ENCODE results near the gene ZFYVE9.

Gene ZFYVE9

GRCh38 chr1:52150946-52151345, 9.1 kb downstream of the ZFYVE9 start:
- no peak for ATAC-seq
- TF ChIP-seq ISL1 (CRISPR knock-in tag; IDR thresholded peaks at IDR 0.05) (no peak), BACH2 (CRISPR knock-in tag; IDR thresholded peaks at IDR 0.05; ENCODE audit: borderline replicate concordance) (no peak), ZNF8 (CRISPR knock-in tag; IDR thresholded peaks at IDR 0.05) (no peak), ESRRG (CRISPR knock-in tag; IDR thresholded peaks at IDR 0.05) (no peak), TCF4 (CRISPR knock-in tag; IDR thresholded peaks at IDR 0.05; ENCODE audit: borderline replicate concordance) (no peak), ARNTL (CRISPR knock-in tag; IDR thresholded peaks at IDR 0.05; ENCODE audit: borderline replicate concordance, low read depth) (no peak), ZNF70 (CRISPR knock-in tag; IDR thresholded peaks at IDR 0.05) (no peak), TSHZ2 (CRISPR knock-in tag; IDR thresholded peaks at IDR 0.05) (no peak), TOX (CRISPR knock-in tag; IDR thresholded peaks at IDR 0.05; ENCODE audit: borderline replicate concordance) (no peak), CSDC2 (CRISPR knock-in tag; IDR thresholded peaks at IDR 0.05) (no peak)
- TF ChIP-seq, protein P1, sequence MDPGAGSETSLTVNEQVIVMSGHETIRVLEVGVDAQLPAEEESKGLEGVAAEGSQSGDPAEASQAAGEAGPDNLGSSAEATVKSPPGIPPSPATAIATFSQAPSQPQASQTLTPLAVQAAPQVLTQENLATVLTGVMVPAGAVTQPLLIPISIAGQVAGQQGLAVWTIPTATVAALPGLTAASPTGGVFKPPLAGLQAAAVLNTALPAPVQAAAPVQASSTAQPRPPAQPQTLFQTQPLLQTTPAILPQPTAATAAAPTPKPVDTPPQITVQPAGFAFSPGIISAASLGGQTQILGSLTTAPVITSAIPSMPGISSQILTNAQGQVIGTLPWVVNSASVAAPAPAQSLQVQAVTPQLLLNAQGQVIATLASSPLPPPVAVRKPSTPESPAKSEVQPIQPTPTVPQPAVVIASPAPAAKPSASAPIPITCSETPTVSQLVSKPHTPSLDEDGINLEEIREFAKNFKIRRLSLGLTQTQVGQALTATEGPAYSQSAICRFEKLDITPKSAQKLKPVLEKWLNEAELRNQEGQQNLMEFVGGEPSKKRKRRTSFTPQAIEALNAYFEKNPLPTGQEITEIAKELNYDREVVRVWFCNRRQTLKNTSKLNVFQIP (CRISPR knock-in tag; IDR thresholded peaks at IDR 0.05; ENCODE audit: borderline replicate concordance, low read depth) = no peak
- TF ChIP-seq, protein P2, sequence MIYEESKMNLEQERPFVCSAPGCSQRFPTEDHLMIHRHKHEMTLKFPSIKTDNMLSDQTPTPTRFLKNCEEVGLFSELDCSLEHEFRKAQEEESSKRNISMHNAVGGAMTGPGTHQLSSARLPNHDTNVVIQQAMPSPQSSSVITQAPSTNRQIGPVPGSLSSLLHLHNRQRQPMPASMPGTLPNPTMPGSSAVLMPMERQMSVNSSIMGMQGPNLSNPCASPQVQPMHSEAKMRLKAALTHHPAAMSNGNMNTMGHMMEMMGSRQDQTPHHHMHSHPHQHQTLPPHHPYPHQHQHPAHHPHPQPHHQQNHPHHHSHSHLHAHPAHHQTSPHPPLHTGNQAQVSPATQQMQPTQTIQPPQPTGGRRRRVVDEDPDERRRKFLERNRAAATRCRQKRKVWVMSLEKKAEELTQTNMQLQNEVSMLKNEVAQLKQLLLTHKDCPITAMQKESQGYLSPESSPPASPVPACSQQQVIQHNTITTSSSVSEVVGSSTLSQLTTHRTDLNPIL (CRISPR knock-in tag; IDR thresholded peaks at IDR 0.05; ENCODE audit: low read depth) = no peak

- ATAC-seq = no peak
Measured at GRCh38 chr1:52152572-52152971, 10.7 kb downstream of the ZFYVE9 start.

More at GRCh38 chr1:52152572-52152971, 10.7 kb downstream of the ZFYVE9 start:
- TF ChIP-seq TSHZ2 (CRISPR knock-in tag; IDR thresholded peaks at IDR 0.05) = no peak
- no peak for TF ChIP-seq ARNTL (CRISPR knock-in tag; IDR thresholded peaks at IDR 0.05; ENCODE audit: borderline replicate concordance, low read depth)
- TF ChIP-seq TOX (CRISPR knock-in tag; IDR thresholded peaks at IDR 0.05; ENCODE audit: borderline replicate concordance) = no peak
- no peak for TF ChIP-seq ZNF565 (CRISPR knock-in tag; conservative IDR thresholded peaks at IDR 0.05; ENCODE audit: low read depth)
- no peak for TF ChIP-seq ZFP30 (CRISPR knock-in tag; IDR thresholded peaks at IDR 0.05)
- TF ChIP-seq PATZ1 (CRISPR knock-in tag; IDR thresholded peaks at IDR 0.05; ENCODE audit: borderline replicate concordance) = no peak
- TF ChIP-seq ZC3H10 (CRISPR knock-in tag; IDR thresholded peaks at IDR 0.05) = no peak
- TF ChIP-seq ZFP3 (CRISPR knock-in tag; IDR thresholded peaks at IDR 0.05) = no peak
- no peak for TF ChIP-seq ESRRG (CRISPR knock-in tag; IDR thresholded peaks at IDR 0.05)
- TF ChIP-seq GLIS3 (CRISPR knock-in tag; IDR thresholded peaks at IDR 0.05) = no peak
